Mucosa of descending colon (tissue), 3 donors: ENCODE results near the gene GMNN. TPM values are rescaled to one million over a fixed set of nuclear protein-coding genes. Genes with fewer than 3 reads are reported as not detected.

ENCODE experiments used
- ATAC-seq: fragments of 200-7000 bp; cut with Tn5 transposase; one replicate; pipeline ENCODE4 v1.9.1; 2020; ENCODE audit warnings: mild to moderate bottlenecking, moderate library complexity
- DNase-seq, 3 donors: peaks; one replicate each; pipeline ENCODE4 v3.0.0-alpha.2; 2020
- H3K36me3 ChIP-seq: fragments of 200-600 bp; one replicate; pipeline ENCODE4 v1.8.0; 2021; ENCODE audit warnings: low read depth, mild to moderate bottlenecking
- H3K4me1 ChIP-seq: fragments of 200-600 bp; one replicate; pipeline ENCODE4 v1.8.0; 2021; ENCODE audit warnings: low read depth, mild to moderate bottlenecking
- H3K4me3 ChIP-seq: fragments of 200-600 bp; one replicate; pipeline ENCODE4 v1.8.0; 2021; ENCODE audit warnings: mild to moderate bottlenecking
- H3K9me3 ChIP-seq: fragments of 200-600 bp; one replicate; pipeline ENCODE4 v1.8.0; 2021; ENCODE audit warnings: mild to moderate bottlenecking
- intact Hi-C, 2 donors: fragments of 100-400 bp; cut with DNase I in 1 of 2; cut with micrococcal nuclease in 1 of 2; formaldehyde crosslinking; loops; one replicate each; pipeline versions ENCODE4 v1.11.0 to v1.11.1; 2022; cut with DNase I, micrococcal nuclease
- total RNA-seq, 3 donors: library from RNA; stranded (reverse); fragmentation: NEBNext Ultra II Directional in 2 of 3; extraction: Animal tissue kit (Norgen Biotek cat#: 25700) in 2 of 3; gene quantifications; one replicate each; pipeline versions ENCODE4 v1.2.1 to v1.2.4, GENCODE V29; 2021 to 2023
- TF ChIP-seq, protein P1 (sequence below): fragments of 200-600 bp; IDR thresholded peaks from one replicate; pipeline ENCODE4 v1.8.0; 2022; ENCODE audit warnings: antibody characterized with exemption, mild to moderate bottlenecking
- donor health status: DM: no; HTN: no; CAD: no; lungs with moderate emphysema.
- donor health status: DM: no; HTN: no; CAD: no.
- donor health status: DM: no; HTN: yes; CAD: no.

GMNN gene
- total RNA-seq, 3 donors from 2014 or later, result 20.6 to 62.0 (median 45.8) TPM

DNA sequence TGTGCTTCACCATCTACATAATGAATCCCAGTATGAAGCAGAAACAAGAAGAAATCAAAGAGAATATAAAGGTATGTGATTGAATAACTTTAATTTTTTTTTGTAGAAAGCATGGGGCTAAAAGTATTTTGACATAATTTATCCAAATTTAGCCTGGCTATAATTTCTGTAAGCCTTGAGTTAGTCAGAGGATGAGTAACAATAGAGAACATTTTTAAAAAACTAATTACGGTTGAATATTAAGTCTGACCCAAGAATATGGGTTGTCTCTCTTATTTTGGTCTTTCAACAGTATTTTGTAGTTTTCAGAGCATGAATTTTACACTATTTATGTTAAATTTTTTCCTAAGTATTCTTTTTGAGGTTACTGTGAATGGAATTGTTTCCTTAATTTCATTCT is 2.5 kb downstream of the GMNN start:
- Histone ChIP-seq H3K4me1 (peaks cover 16% of the 10 kb centered on the region), H3K4me3 (no peak overlapping the region), H3K36me3 (no peaks in the 10 kb centered on the region), H3K9me3 (no peaks in the 10 kb centered on the region)
- TF ChIP-seq, protein P1, sequence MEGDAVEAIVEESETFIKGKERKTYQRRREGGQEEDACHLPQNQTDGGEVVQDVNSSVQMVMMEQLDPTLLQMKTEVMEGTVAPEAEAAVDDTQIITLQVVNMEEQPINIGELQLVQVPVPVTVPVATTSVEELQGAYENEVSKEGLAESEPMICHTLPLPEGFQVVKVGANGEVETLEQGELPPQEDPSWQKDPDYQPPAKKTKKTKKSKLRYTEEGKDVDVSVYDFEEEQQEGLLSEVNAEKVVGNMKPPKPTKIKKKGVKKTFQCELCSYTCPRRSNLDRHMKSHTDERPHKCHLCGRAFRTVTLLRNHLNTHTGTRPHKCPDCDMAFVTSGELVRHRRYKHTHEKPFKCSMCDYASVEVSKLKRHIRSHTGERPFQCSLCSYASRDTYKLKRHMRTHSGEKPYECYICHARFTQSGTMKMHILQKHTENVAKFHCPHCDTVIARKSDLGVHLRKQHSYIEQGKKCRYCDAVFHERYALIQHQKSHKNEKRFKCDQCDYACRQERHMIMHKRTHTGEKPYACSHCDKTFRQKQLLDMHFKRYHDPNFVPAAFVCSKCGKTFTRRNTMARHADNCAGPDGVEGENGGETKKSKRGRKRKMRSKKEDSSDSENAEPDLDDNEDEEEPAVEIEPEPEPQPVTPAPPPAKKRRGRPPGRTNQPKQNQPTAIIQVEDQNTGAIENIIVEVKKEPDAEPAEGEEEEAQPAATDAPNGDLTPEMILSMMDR, result no peak
- ATAC-seq (no peak), DNase-seq (no peak)
- intact Hi-C loops, result loop anchor here in 1 of 2 donors (10.0 kb wide), 1 partner anchor 112 kb away; the partner anchor contains the start of genes ACOT13 and TDP2

DNA sequence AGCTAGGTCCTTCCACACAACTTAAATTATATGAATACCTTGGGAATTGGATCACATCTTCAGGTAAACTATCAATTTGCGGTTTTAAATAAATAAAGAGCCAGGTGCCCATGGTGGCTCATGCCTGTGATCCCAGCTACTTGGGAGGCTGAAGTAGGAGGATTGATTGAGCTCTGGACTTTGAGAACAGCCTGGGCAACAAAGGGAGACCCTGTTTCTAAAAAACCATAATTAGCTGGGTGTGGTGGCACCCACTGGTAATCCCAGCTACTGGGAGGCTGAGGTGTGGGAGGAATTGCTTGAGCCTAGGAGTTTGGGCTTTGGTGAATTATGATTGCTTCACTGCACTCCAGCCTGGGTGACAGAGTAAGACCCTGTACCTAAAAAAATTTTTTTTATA is 3.4 kb downstream of the GMNN start:
- Histone ChIP-seq H3K36me3 (no peaks in the 10 kb centered on the region), H3K9me3 (no peaks in the 10 kb centered on the region), H3K4me1 (peaks cover 16% of the 10 kb centered on the region), H3K4me3 (no peak overlapping the region)
- TF ChIP-seq, protein P1, result no peak
- intact Hi-C loops, result loop anchor here in 1 of 2 donors (10.0 kb wide), 1 partner anchor 113 kb away; the partner anchor contains the start of genes ACOT13 and TDP2
- peak in 1 of 3 donors; percentile 13 for DNase-seq
- no peak for ATAC-seq

DNA sequence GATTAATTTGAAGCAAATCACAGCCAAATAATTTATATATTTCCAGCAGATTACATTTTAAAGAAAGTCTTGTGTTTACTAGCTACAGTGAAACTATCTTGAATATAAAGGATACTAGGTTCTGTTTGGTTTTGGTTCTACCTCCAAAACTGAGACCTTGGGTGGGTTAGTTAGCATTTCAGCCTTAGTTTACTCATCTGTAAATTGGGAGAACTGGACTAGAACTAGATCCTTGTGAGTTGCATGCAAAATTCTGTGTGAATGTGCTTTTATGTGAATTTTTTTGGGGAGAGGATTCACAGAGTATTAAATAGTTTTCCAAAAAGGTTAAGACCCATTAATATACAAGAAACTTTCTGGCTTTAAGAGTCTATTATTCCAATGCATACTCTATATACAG is 4.1 kb downstream of the GMNN start:
- intact Hi-C loops, result loop anchor here in 1 of 2 donors (10.0 kb wide), 1 partner anchor 114 kb away; the partner anchor contains the start of genes ACOT13 and TDP2
- no peak for ATAC-seq
- Histone ChIP-seq H3K4me3 (no peak overlapping the region), H3K36me3 (no peaks in the 10 kb centered on the region), H3K4me1 (peaks cover 16% of the 10 kb centered on the region), H3K9me3 (no peaks in the 10 kb centered on the region)
- TF ChIP-seq, protein P1, result no peak
- no peak for DNase-seq

DNA sequence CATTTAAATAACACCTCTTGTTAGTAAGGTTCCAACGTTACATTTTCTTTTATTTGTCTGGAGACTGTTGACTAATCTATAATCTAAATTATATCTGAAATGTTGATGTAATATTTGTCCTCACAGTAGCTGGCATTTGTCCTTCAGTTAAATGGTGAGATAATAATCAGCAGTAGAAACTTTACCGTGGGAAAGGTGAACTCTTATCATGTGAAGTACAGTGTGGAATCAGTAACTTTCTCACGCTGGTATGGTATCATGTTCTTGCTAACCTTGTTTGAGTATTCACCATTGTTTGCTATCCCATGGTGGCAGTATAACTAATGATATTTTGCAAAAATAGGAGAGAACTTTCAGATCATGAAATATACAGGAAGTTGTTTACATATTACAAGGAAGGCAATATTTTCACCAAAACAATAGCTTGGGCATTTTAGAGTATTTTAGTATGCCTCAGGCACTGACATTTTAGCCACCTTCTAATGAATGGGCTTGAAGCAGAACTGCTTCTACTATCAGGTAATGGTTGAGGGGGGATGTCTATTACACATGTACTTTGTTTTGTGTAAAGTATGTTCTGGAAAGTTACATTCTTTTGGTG is 4.8 kb downstream of the GMNN start:
- H3K4me3 ChIP-seq, result no peak overlapping the region
- intact Hi-C loops, result loop anchor here in 1 of 2 donors (10.0 kb wide), 1 partner anchor 115 kb away; the partner anchor contains the start of genes ACOT13 and TDP2

DNA sequence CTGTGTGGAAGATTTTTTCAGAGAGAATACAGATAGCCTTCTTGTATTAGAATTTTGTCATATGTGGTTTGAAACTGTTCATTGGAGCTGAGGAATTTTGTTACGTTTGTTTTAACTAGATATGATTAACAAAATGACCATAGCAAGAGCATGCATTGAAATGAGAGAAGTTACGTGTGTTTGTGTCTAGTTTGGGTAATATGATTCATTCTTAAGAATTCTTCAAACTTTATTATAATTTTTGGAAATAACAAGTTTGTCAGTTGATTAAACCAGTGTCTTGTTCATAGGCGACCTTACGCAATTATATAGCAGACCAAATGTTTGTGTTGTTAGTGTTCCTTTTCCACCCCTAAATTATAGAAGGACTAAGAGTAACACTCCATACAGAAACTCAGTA is 5.5 kb downstream of the GMNN start:
- intact Hi-C loops, result no loop called here

More for the DNA sequence above, 4.8 kb downstream of the GMNN start:
- H3K36me3 ChIP-seq, result no peaks in the 10 kb centered on the region
- no peaks in the 10 kb centered on the region for H3K9me3 ChIP-seq
- DNase-seq (no peak), ATAC-seq (peak; percentile 35)
- TF ChIP-seq, protein P1, result no peak
- peaks cover 16% of the 10 kb centered on the region for H3K4me1 ChIP-seq

More for the DNA sequence above, 5.5 kb downstream of the GMNN start:
- ATAC-seq, result no peak
- Histone ChIP-seq H3K36me3 (no peaks in the 10 kb centered on the region), H3K4me1 (peaks cover 16% of the 10 kb centered on the region), H3K4me3 (no peak overlapping the region), H3K9me3 (no peaks in the 10 kb centered on the region)
- TF ChIP-seq, protein P1, result no peak
- DNase-seq, result no peak
